B cell (primary cell): ENCODE measurements around the gene CMPK2. TPM values are rescaled to one million over a fixed set of nuclear protein-coding genes. Genes with fewer than 3 reads are reported as not detected.

Source experiments
- ATAC-seq: fragments of 200-7000 bp; cut with Tn5 transposase; one replicate; pipeline ENCODE4 v1.10.0; 2021; ENCODE audit warnings: low read depth, mild to moderate bottlenecking, moderate number of reproducible peaks, moderate library complexity
- CTCF ChIA-PET: fragments of 350-600 bp; sonication (Branson Sonifier 250); formaldehyde crosslinking; loops from one replicate; lab custom pipeline; 2021; ENCODE audit warnings: antibody characterized with exemption, inconsistent platforms; lab: Charles Lee
- POLR2A ChIA-PET: fragments of 350-600 bp; sonication (Branson Sonifier 250); formaldehyde crosslinking; loops from one replicate; lab custom pipeline; 2021; ENCODE audit warnings: antibody characterized with exemption; lab: Charles Lee
- DNase-seq: peaks from one replicate; pipeline ENCODE4 v3.0.0; 2013
- H2AFZ ChIP-seq: 2 replicates; pipeline ENCODE4 v1.6.1; 2012; ENCODE audit warnings: mild to moderate bottlenecking, low read depth, low read length; ENCODE audit not compliant: insufficient read depth, poor library complexity, severe bottlenecking
- H3K27ac ChIP-seq, 2 donors: 1 replicate in 1 of 2; 2 replicates in 1 of 2; pipeline ENCODE4 v1.5.1; 2012 to 2013; ENCODE audit warnings: low read length in 2 of 2, mild to moderate bottlenecking in 2 of 2, moderate library complexity in 1 of 2
- H3K27me3 ChIP-seq, 4 experiments: fragments of 200-600 bp in 1 of 4; sonication (generic) in 1 of 4; replicated peaks in 1 of 4; 1 replicate in 2 of 4; 2 replicates in 2 of 4; pipeline versions ENCODE4 v1.6.1 to v1.7.0; 2013 to 2016; ENCODE audit warnings: low read length in 3 of 4, mild to moderate bottlenecking in 2 of 4, mixed read lengths in 1 of 4, moderate library complexity in 1 of 4; ENCODE audit not compliant: insufficient read depth in 4 of 4, control insufficient read depth in 3 of 4; ENCODE audit errors: control extremely low read depth in 1 of 4
- H3K36me3 ChIP-seq, 2 experiments: replicated peaks in 1 of 2; 1 replicate in 1 of 2; 2 replicates in 1 of 2; pipeline versions ENCODE4 v1.6.1 to v1.7.1; 2013; ENCODE audit warnings: low read length in 1 of 2; ENCODE audit not compliant: insufficient read depth in 2 of 2, control insufficient read depth in 1 of 2; ENCODE audit errors: control extremely low read depth in 1 of 2, extremely low read depth in 1 of 2
- H3K4me1 ChIP-seq, 2 donors: fragments of 200-600 bp in 1 of 2; sonication (generic) in 1 of 2; 1 replicate in 1 of 2; 2 replicates in 1 of 2; pipeline versions ENCODE4 v1.5.1 to v1.6.1; 2013 to 2017; ENCODE audit warnings: low read length in 2 of 2; ENCODE audit not compliant: control insufficient read depth in 2 of 2, insufficient read depth in 2 of 2
- H3K4me2 ChIP-seq: replicated peaks from 2 replicates; pipeline ENCODE3; 2012; ENCODE audit warnings: mild to moderate bottlenecking, low read depth, low read length; ENCODE audit not compliant: poor library complexity, severe bottlenecking
- H3K4me3 ChIP-seq, 5 experiments: fragments of 200-600 bp in 1 of 5; sonication (generic) in 1 of 5; 1 replicate in 3 of 5; 2 replicates in 2 of 5; pipeline versions ENCODE4 v1.5.1 to v1.7.0; 2011 to 2016; ENCODE audit warnings: low read length in 4 of 5, mild to moderate bottlenecking in 4 of 5, low read depth in 2 of 5, control low read depth in 1 of 5, moderate library complexity in 1 of 5; ENCODE audit not compliant: insufficient read depth in 1 of 5; ENCODE audit errors: control extremely low read depth in 1 of 5, extremely low read depth in 1 of 5
- H3K79me2 ChIP-seq: fragments of 200-600 bp; sonication (generic); one replicate; pipeline ENCODE4 v1.6.0; 2016; ENCODE audit warnings: low read length; ENCODE audit not compliant: control insufficient read depth, insufficient read depth
- H3K9ac ChIP-seq: fragments of 200-600 bp; sonication (generic); 2 replicates; pipeline ENCODE4 v1.6.1; 2017; ENCODE audit warnings: mild to moderate bottlenecking, low read length, moderate library complexity
- H3K9me3 ChIP-seq, 3 donors: one replicate each; pipeline versions ENCODE4 v1.6.1 to v1.7.1; 2013; ENCODE audit warnings: low read length in 2 of 3; ENCODE audit not compliant: control insufficient read depth in 2 of 3, insufficient read depth in 1 of 3; ENCODE audit errors: control extremely low read depth in 1 of 3
- H4K20me1 ChIP-seq: 2 replicates; pipeline ENCODE4 v1.6.0; 2012; ENCODE audit warnings: mild to moderate bottlenecking, low read length; ENCODE audit not compliant: insufficient read depth, control insufficient read depth, poor library complexity, severe bottlenecking
- H3K27ac Mint-ChIP-seq: one replicate; pipeline ENCODE4 v1.8.0; 2021; ENCODE audit warnings: mixed read lengths
- H3K27me3 Mint-ChIP-seq: one replicate; pipeline ENCODE4 v1.8.0; 2021; ENCODE audit warnings: mixed read lengths
- H3K4me1 Mint-ChIP-seq: one replicate; pipeline ENCODE4 v1.8.0; 2021; ENCODE audit warnings: mixed read lengths
- H3K4me3 Mint-ChIP-seq: one replicate; pipeline ENCODE4 v1.8.0; 2021; ENCODE audit warnings: mixed read lengths
- H3K9me3 Mint-ChIP-seq: one replicate; pipeline ENCODE4 v1.8.0; 2022; ENCODE audit warnings: mixed read lengths; ENCODE audit not compliant: insufficient read depth
- CTCF ChIP-seq: fragments of 200-600 bp; IDR thresholded peaks from one replicate; pipeline ENCODE4 v1.8.0; 2022; ENCODE audit warnings: antibody characterized with exemption, mild to moderate bottlenecking
- EZH2 ChIP-seq: IDR thresholded peaks from 2 replicates; pipeline ENCODE4 v1.6.1; 2012; ENCODE audit warnings: borderline replicate concordance, low read depth, mild to moderate bottlenecking, moderate library complexity, low read length; ENCODE audit not compliant: insufficient read depth, poor library complexity, severe bottlenecking
- WGBS: methylation state at CpG from one replicate; pipeline ENCODE4 v1.1.5; 2013; ENCODE audit warnings: missing lambda C conversion rate; ENCODE audit not compliant: insufficient coverage; 5-methylcytosine and 5-hydroxymethylcytosine counted together
- intact Hi-C: fragments of 100-400 bp; cut with micrococcal nuclease; formaldehyde crosslinking; loops from one replicate; pipeline ENCODE4 v1.10.0; 2022
- polyA plus RNA-seq: library from polyadenylated mRNA; depleted of rRNA; stranded (reverse); fragments of >200 nt; gene quantifications from 2 replicates; pipeline ENCODE4 v1.2.3, GENCODE V29; 2012
- total RNA-seq, 2 donors: library from RNA; stranded (reverse); fragments of 120-200 nt in 1 of 2; gene quantifications; 1 replicate in 1 of 2; 2 replicates in 1 of 2; pipeline versions ENCODE4 v1.2.3 to v1.2.4, GENCODE V29; 2013 to 2022

CMPK2 gene
- total and polyA plus RNA-seq, 2 donors (not counting 1 experiment from before 2014, with no cell fraction given), result 1.2 to 2.9 TPM

GRCh38 chr2:6841537-6842287 lies 24.0 kb downstream of the CMPK2 start:
- TF ChIP-seq EZH2, result no peak
- no peak for TF ChIP-seq CTCF
- Mint-ChIP-seq H3K27me3 (no peaks in the 10 kb centered on the region), H3K27ac (no peak overlapping the region), H3K9me3 (peaks cover 31% of the 10 kb centered on the region), H3K4me1 (no peaks in the 10 kb centered on the region), H3K4me3 (no peak overlapping the region)
- Histone ChIP-seq H2AFZ (no peak overlapping the region), H3K79me2 (no peaks in the 10 kb centered on the region), H3K36me3 (no peaks in the 10 kb centered on the region), H4K20me1 (no peaks in the 10 kb centered on the region), H3K4me2 (no peak overlapping the region), H3K27me3 (no peaks in the 10 kb centered on the region), H3K27ac (no peak overlapping the region), H3K4me3 (no peak overlapping the region), H3K9me3 (peaks cover 15 to 58% (median 25%) of the 10 kb centered on the region in 3 donors), H3K9ac (no peak overlapping the region), H3K4me1 (no peaks in the 10 kb centered on the region)
- 86% methylated on average over 1 of the region's 2 CpGs for WGBS
- intact Hi-C loops, result no loop called here
- CTCF ChIA-PET, result no interaction called here
- ATAC-seq (no peak), DNase-seq (no peak)
- POLR2A ChIA-PET, result no interaction called here

- Mint-ChIP-seq H3K4me3 (no peak overlapping the region), H3K9me3 (peaks cover 14% of the 10 kb centered on the region), H3K4me1 (no peaks in the 10 kb centered on the region), H3K27ac (no peak overlapping the region), H3K27me3 (no peaks in the 10 kb centered on the region)
- no peaks in the 10 kb centered on the region for H3K79me2 ChIP-seq
- no peaks in the 10 kb centered on the region for H3K36me3 ChIP-seq
- peaks cover 4 to 29% (median 9%) of the 10 kb centered on the region in 3 donors for H3K9me3 ChIP-seq
- ChIA-PET CTCF (no interaction called here), POLR2A (no interaction called here)
- H3K4me2 ChIP-seq, result no peak overlapping the region
- H3K4me3 ChIP-seq, result no peak overlapping the region
- no peak overlapping the region for H2AFZ ChIP-seq
- H3K9ac ChIP-seq, result no peak overlapping the region
- no peak for DNase-seq
- intact Hi-C loops, result no loop called here
- no peak overlapping the region for H3K27ac ChIP-seq
- no peaks in the 10 kb centered on the region for H4K20me1 ChIP-seq
- WGBS, result no CpG with 5 or more reads among the region's 4 CpGs
- no peaks in the 10 kb centered on the region for H3K27me3 ChIP-seq
- H3K4me1 ChIP-seq, result no peaks in the 10 kb centered on the region
- no peak for ATAC-seq
- TF ChIP-seq EZH2 (no peak), CTCF (no peak)
These were observed 26.9 kb downstream of the CMPK2 start for GRCh38 chr2:6838673-6839319.
